GM18499 (cell line): Measurements from ENCODE around the gene TMEM242.

Source experiments
- ATAC-seq: cut with Tn5 transposase; IDR thresholded peaks from one replicate; pipeline ENCODE4 v1.9.1; 2021; ENCODE audit warnings: moderate number of reproducible peaks; ENCODE audit not compliant: insufficient read depth, unreplicated experiment

The TMEM242 gene

DNA sequence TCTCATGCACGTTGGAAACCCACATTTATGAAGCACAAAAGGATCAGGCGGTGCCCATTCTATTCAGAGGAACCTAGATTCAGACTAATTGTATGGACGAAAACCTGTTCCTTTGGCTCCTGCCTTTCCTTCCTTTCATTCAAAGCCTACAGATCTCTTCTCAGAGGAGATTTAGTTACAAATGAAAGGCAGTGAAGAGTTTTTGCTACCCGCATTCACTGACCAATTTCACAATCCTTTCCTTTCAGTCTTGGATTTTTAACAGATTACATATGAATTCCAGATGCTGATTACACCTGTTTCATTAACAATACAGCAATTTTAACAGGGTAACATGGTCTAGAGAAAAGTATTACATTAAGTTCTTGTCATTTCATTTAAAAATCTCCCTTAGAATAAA lies 32.0 kb downstream of the TMEM242 start:
- ATAC-seq, result no peak

DNA sequence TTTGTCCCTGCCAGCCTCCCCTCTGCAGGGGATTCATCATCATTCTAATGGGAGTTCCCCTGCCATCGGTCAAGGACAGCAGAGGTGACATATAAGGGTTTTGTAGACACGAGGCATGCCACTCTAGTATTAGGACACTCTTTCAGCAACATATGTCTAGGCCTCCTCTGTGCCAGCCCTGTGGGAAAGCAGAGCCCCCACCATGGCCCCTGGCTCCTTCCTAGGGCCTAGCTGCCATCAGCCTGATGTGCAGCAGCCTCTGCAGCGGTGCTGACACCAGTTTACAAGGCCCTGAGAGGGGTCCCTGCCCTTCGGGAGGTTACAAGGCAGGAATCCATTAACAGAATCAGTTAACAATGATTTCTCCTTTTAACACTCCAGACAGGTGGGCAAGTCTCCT lies 32.5 kb downstream of the TMEM242 start:
- ATAC-seq, result no peak

DNA sequence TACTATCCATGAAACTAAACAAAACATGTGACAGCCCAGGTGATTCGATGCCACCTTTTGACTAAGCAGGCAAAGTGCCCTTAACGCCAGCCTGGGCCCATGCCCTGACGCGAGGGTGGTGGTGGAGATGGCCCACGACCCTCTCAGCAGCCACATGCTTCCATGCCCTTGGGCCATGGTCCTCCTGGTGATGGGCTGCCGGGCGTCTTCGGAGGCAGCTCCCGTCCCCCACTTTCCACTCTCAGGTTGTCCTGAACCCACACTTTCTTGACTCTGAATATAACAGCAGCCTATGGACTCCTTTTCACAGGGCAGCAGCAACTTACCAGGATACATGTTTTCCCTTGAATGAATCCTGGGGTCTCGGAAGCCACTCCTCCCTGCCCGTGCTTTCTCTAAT lies 33.6 kb downstream of the TMEM242 start:
- no peak for ATAC-seq

DNA sequence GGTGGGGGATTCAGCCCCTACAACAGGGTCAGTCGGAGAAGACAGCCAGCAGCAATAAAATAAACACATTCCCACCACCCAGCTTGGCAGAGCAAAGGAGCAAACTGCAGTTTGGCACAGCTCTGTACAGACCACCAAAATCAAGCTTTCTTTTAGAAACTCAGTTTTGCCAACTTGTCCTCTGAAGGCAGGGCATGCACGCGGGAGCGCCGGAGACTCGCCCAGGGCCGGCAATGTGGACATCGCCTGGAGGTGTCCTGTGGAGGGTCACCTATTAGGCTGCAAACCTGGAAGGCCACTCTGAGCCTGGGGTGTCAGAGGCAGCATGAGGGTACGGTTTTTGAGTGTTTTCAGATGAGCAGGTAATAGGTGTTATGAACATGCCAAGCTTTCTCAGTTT lies 34.7 kb downstream of the TMEM242 start:
- ATAC-seq, result no peak

DNA sequence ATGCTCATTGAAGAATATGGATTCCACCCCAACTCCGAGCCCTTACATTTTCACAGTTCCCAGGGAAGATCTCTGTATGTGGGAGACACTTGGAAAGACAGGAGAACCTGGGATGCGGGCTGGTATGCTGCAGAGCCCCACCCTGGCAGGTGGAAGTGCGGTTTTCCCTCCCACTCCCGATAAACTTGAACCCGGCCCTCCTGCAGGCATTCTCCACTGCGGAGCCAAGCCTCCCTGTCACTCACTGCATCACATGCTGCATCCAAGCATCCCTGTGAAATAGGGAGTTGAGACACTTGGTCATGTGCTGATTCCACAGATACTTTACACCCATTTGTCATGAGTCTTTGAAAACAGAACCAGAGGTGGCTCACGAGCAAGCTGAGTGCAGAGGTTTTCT lies 35.4 kb downstream of the TMEM242 start:
- ATAC-seq, result no peak

DNA sequence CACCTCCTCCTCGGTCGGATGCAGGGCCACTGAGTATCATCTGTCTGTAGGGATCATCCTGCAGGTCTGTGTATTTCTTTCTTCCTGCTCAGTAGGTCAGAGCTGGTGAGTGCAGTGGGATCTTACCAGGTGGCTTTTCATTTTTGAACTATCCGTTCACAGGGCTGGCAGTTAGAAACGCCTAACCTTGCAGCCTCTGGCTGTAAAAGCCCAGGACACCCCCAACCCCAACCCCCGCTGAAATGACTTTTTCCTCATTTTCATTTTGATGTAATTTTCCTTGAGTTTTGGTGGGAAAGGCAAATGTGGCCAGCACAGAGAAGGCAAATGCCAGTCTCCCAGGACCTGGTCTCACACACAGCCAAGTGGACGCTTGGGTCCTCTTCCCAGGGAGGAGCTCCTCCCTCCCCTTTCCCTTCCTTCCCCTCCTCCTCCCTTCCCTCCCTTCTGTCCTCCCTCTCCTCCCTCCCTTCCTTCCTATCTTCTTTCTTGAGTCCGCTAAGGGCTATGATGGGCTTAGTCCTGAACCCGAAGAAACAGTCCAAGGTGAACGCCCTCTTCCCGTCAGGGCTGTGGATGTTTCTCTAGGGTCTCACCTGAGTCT lies 36.0 kb downstream of the TMEM242 start:
- no peak for ATAC-seq

DNA sequence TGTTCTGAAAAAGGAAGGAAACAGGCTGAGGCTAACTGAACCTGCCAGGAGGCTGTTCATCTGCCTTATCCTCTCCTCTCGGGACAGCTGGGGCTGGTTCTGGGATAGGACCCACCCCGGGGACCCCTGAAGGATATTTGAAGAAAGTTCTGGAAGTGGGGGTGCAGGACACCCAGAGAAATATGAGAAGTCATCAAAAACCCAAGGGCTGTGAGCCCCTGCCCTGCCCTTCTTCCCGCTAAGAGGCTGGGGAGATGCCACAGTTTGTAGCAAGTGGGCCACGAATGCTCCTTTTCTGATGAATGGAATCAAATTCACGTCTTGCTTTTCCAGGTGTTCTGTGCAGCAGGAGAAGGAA lies 37.9 kb downstream of the TMEM242 start:
- no peak for ATAC-seq

DNA sequence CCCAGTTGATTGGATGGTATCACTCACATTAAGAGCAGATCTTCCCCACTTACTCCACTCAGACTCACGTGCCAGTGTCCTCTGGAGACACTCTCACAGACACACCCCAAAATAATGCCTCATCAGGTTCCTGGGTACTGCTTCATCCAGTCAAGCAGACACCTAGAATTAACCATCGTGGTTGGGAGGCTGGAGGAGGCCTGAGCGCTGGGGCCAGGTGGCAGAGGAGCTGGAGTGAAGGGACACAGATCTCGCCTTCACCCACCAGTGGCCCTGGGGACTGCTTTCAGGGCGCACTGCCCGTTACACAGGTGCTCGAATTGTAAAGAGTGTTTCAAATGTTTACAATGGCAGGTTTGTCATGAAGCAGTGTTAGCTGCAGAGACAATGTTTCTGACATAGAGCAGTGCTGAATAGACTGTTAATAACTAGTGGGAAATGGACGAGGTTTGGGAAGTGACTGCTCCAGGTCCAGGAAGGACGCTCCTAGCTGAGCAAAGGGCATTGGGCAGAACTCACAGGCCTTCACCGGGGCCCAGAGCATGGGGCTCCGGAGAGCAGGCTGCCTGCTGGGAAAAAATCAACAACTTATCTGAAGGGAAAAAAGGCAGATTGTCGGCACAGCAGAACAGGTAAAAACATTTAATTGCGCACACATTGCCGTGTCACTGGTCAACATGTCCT lies 38.4 kb downstream of the TMEM242 start:
- no peak for ATAC-seq

DNA sequence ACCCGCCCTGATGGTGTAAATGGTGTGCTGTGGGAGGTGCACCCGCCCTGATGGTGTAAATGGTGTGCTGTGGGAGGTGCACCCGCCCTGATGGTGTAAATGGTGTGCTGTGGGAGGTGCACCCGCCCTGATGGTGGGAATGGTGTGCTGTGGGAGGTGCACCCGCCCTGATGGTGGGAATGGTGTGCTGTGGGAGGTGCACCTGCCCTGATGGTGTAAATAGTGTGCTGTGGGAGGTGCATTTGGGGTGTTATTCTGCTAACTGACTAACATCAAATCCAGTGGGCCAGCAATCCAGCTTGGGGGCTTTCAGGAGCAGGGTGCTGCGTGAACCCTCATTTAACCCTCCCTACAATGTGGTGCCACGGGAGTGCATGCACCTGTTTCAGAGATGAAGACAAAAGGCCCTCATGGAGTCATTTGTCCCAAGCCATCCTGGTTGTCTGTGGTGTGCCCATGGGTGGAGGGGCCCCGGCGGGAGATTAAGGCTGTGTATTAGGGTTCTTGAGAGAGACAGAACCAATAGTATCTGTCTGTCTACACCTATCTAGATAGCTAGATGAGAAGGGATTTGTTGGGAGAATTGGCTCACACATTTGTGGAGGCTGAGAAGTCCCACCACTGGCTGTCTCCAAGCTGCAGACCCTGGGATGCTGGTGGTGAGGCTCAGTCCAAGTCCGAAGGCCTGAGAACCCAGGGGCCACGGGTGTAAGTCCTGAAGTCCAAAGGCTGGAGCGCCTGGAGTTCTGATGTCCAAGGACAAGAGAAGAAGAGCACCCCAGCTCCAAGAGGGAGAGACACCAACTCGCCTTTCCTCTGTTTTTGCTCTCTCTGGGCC lies 39.2 kb downstream of the TMEM242 start:
- ATAC-seq, result no peak

DNA sequence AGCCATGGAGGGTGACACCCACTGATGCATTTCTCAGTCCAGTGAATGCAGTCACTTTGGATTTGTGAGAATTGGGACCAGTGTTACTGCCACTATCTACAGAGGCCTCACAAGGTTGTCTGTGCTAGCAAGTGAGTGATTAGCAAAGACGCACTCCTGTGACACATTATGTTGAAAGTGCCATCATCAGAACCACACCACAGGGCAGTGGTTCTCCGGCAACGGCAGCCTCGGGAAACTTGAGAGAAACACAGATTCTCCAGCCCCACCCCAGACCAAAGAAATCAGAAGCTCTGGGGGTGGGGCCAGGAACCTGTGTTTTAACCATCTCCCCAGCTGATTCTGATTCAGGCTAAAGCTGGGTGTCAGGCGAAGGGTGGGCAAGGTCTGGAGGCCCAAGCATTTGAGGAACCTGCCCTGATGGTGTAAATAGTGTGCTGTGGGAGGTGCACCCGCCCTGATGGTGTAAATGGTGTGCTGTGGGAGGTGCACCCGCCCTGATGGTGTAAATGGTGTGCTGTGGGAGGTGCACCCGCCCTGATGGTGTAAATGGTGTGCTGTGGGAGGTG lies 39.9 kb downstream of the TMEM242 start:
- no peak for ATAC-seq

DNA sequence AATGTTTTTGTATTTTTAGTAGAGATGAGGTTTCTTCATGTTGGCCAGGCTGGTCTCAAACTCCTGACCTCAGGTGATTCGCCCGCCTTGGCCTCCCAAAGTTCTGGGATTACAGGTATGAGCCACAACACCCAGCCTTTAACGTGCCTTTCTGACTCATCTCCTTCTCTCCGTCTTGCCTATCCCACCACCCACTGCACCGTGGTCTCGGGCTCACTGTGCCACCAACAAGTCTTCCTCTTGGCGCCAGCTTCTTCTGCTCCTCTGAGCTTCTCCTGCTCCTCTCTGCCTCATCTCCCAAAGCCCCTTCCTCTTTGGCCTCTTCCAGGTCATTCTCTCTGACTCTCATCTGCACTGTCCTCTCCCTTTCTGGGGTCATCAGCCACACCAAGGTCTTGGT lies 41.0 kb downstream of the TMEM242 start:
- ATAC-seq, result no peak

DNA sequence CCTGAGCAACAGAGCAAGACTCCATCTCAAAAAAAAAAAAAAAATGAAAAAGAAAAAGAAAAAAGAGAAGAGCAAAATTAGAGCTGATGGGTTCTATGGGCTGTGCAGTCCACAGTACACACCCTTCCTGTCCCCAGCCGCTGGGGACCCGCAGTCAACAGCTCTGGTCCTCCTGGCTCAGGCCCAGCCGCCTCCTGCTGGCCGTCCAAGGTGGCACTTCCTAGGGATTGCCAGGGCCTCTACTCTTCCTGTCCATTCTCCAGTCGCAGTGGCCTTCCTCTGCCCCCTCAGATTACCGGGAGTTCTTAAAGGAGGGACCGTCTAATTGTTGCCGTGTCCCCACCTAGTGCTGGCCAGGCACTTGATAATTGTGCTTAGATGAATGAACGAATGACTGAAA lies 41.7 kb downstream of the TMEM242 start:
- no peak for ATAC-seq

DNA sequence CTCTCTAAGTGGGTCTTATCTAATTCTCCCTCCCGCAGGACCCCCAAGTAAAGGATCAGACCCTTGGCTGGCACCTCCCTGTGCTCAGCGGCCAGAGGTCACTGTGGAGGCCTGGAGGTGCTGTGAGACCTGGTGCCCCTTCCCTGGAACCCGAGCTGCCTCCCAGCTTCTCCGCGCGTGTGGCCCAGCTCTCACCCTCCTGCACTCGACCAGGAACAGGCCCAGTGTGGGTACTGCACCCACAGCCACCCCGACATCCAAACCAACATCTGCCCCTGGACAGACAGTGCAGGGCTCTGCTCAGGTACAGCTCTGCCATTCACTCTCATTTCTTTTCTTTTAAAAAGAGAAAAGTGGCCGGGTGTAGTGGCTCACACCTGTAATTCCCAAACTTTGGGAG lies 42.4 kb downstream of the TMEM242 start:
- ATAC-seq, result no peak

DNA sequence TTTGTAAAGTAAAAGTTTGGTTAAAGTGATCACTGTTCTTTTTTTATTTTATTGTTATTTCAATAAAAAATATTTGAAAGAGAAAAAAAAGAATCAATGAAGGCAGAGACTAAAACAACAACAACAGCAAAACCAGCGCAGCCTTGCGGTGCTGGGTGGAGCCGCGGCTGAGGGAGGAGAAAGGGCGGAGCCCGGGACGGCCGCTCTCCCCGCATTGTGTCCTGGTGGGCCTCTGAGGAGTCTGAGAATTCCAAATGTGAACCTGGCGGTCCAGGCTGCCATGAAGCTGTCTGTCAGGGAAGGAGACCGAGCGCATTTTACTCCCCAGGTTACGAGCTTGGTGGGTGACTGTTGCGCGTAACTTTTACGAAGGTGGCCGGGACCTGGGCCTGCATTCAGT lies 43.2 kb downstream of the TMEM242 start:
- no peak for ATAC-seq

DNA sequence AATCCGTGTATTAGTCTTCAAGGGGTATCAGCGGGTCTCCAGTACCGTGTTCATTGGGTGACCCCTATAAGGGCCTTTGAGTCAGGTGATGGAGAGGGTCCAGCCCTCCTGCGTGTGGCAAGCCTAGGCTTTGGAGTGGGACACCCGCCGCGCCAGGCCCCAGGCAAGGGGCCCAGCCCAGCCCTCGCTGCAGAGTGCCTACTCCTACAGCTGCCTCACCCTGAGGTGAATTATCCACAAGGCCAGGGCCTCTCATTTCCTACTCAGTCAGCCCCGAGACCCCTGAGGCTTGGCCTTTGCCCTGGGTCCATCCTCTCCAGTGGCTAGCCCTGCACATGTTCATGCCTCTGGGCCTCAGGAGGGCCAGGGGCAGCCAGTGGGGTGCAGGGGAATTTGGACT lies 45.1 kb downstream of the TMEM242 start:
- ATAC-seq, result no peak

DNA sequence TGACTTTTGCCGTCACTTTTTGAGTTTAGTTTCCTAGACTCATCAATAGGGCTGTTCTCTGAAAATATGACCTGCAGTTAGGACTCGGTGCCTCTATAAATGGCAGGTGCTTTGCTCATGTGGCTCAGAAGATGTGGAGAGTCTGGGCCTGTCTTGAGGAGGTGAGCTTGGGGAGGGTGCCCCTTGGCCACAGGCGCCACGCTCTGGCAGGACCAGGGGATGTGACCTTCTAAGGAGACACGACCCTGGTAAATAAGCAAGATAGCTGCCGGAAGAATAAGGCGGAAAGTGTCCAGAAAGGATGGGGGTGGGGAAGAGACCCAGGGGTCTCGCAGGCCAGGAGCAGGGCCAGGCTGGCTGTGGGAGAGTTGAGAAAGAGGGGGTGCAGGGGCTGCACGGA lies 46.6 kb downstream of the TMEM242 start:
- no peak for ATAC-seq

DNA sequence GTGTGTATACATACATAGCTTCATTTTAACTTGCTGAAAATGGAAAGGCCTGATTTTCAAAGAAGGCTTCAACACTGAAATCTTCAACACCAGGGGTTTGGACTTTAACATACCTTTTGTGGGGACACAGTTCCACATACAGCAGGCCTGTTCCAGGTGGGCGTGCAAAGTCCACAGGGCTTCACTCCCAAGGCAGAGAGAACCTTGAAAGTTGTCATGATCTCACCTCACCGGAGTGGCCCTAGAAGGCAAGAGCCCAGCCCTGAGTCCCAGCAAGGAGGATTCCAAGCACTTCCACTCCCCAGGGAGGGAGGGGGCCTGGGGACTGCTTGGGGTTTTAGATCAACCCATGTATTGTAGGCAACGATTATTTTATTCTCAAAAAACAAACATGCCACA lies 47.2 kb downstream of the TMEM242 start:
- no peak for ATAC-seq

DNA sequence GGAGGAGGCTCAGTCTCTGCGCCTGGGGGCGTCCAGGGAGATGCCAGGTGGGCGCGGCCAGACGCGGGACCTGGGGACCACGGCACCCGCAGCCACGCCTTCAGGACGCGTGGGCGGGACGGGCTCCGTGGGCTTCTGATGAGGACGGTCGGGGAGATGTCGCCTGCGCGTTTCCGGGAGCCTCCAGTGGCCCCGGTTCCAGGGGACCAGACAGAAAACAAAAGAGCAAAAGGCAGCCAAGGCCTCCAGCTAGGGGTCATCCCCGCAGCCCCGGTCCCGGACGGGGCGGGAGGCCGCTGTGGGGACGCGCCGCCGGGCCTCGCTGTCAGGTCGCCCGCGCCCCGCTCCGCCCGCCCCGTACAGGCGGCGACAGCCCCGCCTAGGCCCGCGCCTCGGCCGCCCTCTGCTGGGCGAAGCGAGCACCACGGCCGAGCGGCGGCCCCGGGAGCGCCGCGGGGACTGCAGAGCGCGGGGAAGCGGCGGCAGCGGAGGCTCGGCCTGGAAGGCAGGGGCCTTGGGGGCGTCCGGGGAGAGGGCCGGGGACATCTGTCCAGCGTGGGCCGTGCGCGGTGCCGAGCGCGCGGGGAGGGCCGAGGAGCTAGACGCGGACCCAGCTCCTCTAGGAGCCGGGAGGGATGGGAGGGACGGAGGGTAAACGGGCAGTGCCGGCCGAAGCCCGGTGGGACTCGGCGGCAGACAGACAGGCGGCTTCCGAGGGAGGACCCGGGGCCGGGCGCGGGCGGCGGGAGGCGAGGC lies 48.7 kb downstream of the TMEM242 start:
- ATAC-seq, result peak; percentile 57

DNA sequence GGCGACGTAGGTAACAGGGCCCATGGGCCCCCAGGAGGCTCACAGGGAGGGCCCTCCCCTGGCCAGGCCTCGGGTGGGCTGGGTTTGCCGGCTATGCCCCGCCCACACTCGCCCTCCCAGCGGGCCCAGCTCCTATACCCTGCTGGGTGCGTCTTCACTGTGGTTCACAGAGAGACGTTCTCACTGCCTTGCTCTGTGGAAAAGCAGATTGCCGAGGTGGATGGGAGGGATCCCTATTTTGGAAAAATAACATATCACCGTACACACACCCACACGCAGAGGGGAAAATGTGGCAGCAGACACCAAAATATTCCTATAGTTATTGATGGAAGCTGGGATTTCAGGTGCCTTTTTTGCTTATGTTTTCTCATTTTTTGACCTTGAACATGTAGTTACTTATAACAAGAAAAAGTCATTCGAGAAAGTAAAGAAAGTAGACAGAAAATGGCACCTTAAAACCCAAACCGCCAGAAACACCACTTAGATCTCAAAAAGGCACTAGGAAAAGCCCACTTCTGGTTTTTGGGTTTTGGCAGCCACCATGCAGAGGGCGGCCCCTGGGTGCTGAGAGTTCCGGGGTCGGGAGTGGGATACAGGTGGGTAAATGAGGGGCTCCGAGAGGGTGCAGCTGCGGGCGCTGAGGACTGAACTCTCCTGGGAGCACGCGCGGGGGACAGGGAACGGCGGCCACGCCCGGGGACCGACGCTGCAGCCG lies 49.4 kb downstream of the TMEM242 start:
- no peak for ATAC-seq
